ENCODE measurements around the gene RUSF1.
A peak's percentile ranks its signal among the peaks of the same experiment; 100 is the strongest.

GRCh38 chr16:31488468-31489297 is 19.5 kb downstream of the RUSF1 start:
- TF ChIP-seq EZH2 (IDR thresholded peaks at IDR 0.05) (no peak), POLR2A (IDR thresholded peaks at IDR 0.05; ENCODE audit: borderline replicate concordance, extremely low read depth, insufficient read depth, insufficient read length) (no peak), CTCF (IDR thresholded peaks at IDR 0.05 in 2 of 3, conservative IDR thresholded peaks at IDR 0.05 in 1 of 3; ENCODE audit: borderline replicate concordance in 1 of 3, insufficient read depth in 1 of 3, low read depth in 2 of 3, low read length in 2 of 3) (no peak), SP1 (IDR thresholded peaks at IDR 0.05; ENCODE audit: low read depth) (no peak), CBX3 (IDR thresholded peaks at IDR 0.05; ENCODE audit: low read depth) (no peak), EZH2phosphoT487 (IDR thresholded peaks at IDR 0.05; ENCODE audit: borderline replicate concordance) (no peak), SRF (IDR thresholded peaks at IDR 0.05; ENCODE audit: low read depth) (no peak), ZFX (IDR thresholded peaks at IDR 0.05) (no peak), POLR2AphosphoS5 (IDR thresholded peaks at IDR 0.05; ENCODE audit: low read depth, low read length) (peak; percentile 1; the same call in 1 of the 2 replicates), YY1 (IDR thresholded peaks at IDR 0.05; ENCODE audit: extremely low read depth, insufficient replicate concordance, low read depth, low read length) (no peak), REST (IDR thresholded peaks at IDR 0.05; ENCODE audit: low read depth) (no peak), MAX (IDR thresholded peaks at IDR 0.05) (no peak), RAD21 (IDR thresholded peaks at IDR 0.05; ENCODE audit: low read depth) (no peak), ATF3 (IDR thresholded peaks at IDR 0.05) (no peak)

Measured in HCT116 (cell line).